HCT116 (cell line): ENCODE measurements around the gene TXNDC11. TPM values are rescaled to one million over a fixed set of nuclear protein-coding genes. Genes with fewer than 3 reads are reported as not detected.

ENCODE experiments used
- ATAC-seq: fragments of 200-7000 bp; cut with Tn5 transposase; 2 replicates; pipeline ENCODE4 v1.9.1; 2020; ENCODE audit warnings: mild to moderate bottlenecking, moderate library complexity
- BruUV-seq: library from RNA; stranded (reverse); fragments of 400-500 nt; replicated peaks from 2 replicates; lab custom pipeline; 2021; lab: Mats Ljungman, UMichigan
- CTCF ChIA-PET: fragments of 300-600 bp; sonication (Branson Sonifier 250); formaldehyde crosslinking; loops from one replicate; lab custom pipeline; 2021; ENCODE audit warnings: antibody characterized with exemption; lab: Charles Lee
- POLR2A ChIA-PET: fragments of 300-600, 350-600 bp; sonication (Branson Sonifier 250); formaldehyde crosslinking; loops from one replicate; lab custom pipeline; 2021; ENCODE audit warnings: antibody characterized with exemption; lab: Charles Lee
- RAD21 ChIA-PET, 2 experiments: fragments of 300-600 bp; sonication (Branson Sonifier 250); formaldehyde crosslinking; loops; one replicate each; lab custom pipeline; 2023; ENCODE audit warnings: low total read pairs in 2 of 2; ENCODE audit not compliant: uncharacterized antibody in 2 of 2, unreplicated experiment in 2 of 2, low non-redundant PET in 1 of 2; lab: Charles Lee
- DNase-seq: peaks from one replicate; pipeline ENCODE4 v3.0.0-alpha.2; 2010; ENCODE audit warnings: low read depth, low spot score
- H2AFZ ChIP-seq: fragments of 200-600 bp; shearing (Covaris generic), sonication (generic); 2 replicates; pipeline ENCODE4 v1.6.1; 2017; ENCODE audit warnings: low read depth, mixed run types, mixed read lengths, antibody characterized with exemption, low read length; ENCODE audit not compliant: poor library complexity, severe bottlenecking
- H3K27ac ChIP-seq: 2 replicates; pipeline ENCODE4 v1.5.1; 2012; ENCODE audit warnings: low read depth, low read length
- H3K27me3 ChIP-seq: fragments of 200-600 bp; sonication (generic); 2 replicates; pipeline ENCODE4 v1.6.1; 2016; ENCODE audit warnings: mixed run types, low read length, mixed read lengths; ENCODE audit not compliant: insufficient read depth
- H3K36me3 ChIP-seq, 2 experiments: fragments of 200-500 bp in 1 of 2; fragments of 200-600 bp in 1 of 2; sonication (Bioruptor generic) in 1 of 2; sonication (generic) in 1 of 2; 2 replicates each; pipeline versions ENCODE4 v1.5.1 to v1.6.1; 2014 to 2016; ENCODE audit warnings: low read length in 2 of 2, inconsistent platforms in 1 of 2, mixed read lengths in 1 of 2, mixed run types in 1 of 2; ENCODE audit not compliant: insufficient read depth in 2 of 2, control insufficient read depth in 1 of 2
- H3K4me1 ChIP-seq, 2 experiments: fragments of 200-600 bp in 1 of 2; sonication (generic) in 1 of 2; 2 replicates each; pipeline versions ENCODE4 v1.5.1 to v1.6.1; 2012 to 2017; ENCODE audit warnings: low read length in 2 of 2, inconsistent platforms in 1 of 2, mild to moderate bottlenecking in 1 of 2, mixed read lengths in 1 of 2, mixed run types in 1 of 2, moderate library complexity in 1 of 2; ENCODE audit not compliant: insufficient read depth in 2 of 2, control insufficient read depth in 1 of 2
- H3K4me2 ChIP-seq: fragments of 200-600 bp; sonication (generic); 2 replicates; pipeline ENCODE4 v1.6.1; 2017; ENCODE audit warnings: mixed run types, low read length, mixed read lengths
- H3K4me3 ChIP-seq, 2 experiments: fragments of 200-600 bp in 1 of 2; sonication (generic) in 1 of 2; replicated peaks in 1 of 2; 2 replicates each; pipeline ENCODE4 v1.5.1; 2011 to 2016; ENCODE audit warnings: low read length in 2 of 2, control low read depth in 1 of 2, low read depth in 1 of 2, mild to moderate bottlenecking in 1 of 2, mixed read lengths in 1 of 2, mixed run types in 1 of 2
- H3K79me2 ChIP-seq: fragments of 200-600 bp; sonication (generic); 2 replicates; pipeline ENCODE4 v1.6.1; 2017; ENCODE audit warnings: mild to moderate bottlenecking, mixed run types, low read length, moderate library complexity, mixed read lengths; ENCODE audit not compliant: insufficient read depth
- H3K9ac ChIP-seq: fragments of 200-600 bp; sonication (generic); 2 replicates; pipeline ENCODE4 v1.6.1; 2016; ENCODE audit warnings: low read length, mixed read lengths
- H3K9me2 ChIP-seq: fragments of 200-600 bp; sonication (generic), shearing (Covaris generic); 2 replicates; pipeline ENCODE4 v1.6.1; 2017; ENCODE audit warnings: mixed run types, mild to moderate bottlenecking, moderate library complexity; ENCODE audit not compliant: insufficient read depth
- H3K9me3 ChIP-seq, 2 experiments: fragments of 200-500 bp in 1 of 2; fragments of 200-600 bp in 1 of 2; sonication (Bioruptor generic) in 1 of 2; sonication (generic) in 1 of 2; 2 replicates each; pipeline ENCODE4 v1.6.1; 2014 to 2017; ENCODE audit warnings: low read length in 2 of 2, mixed read lengths in 2 of 2, inconsistent platforms in 1 of 2, low read depth in 1 of 2, mild to moderate bottlenecking in 1 of 2, mixed run types in 1 of 2, moderate library complexity in 1 of 2; ENCODE audit not compliant: control insufficient read depth in 1 of 2, insufficient read depth in 1 of 2
- H4K20me1 ChIP-seq: fragments of 200-600 bp; sonication (generic), shearing (Covaris generic); 2 replicates; pipeline ENCODE4 v1.6.1; 2017; ENCODE audit warnings: mixed run types, mild to moderate bottlenecking, moderate library complexity; ENCODE audit not compliant: insufficient read depth
- ATF3 ChIP-seq: IDR thresholded peaks from 2 replicates; pipeline ENCODE4 v1.6.1; 2012
- CEBPB ChIP-seq: IDR thresholded peaks from 2 replicates; pipeline ENCODE4 v1.6.1; 2012; ENCODE audit warnings: low read depth
- CTCF ChIP-seq, 3 experiments: fragments of 200-600 bp in 1 of 3; sonication (generic) in 1 of 3; IDR thresholded peaks in 2 of 3; conservative IDR thresholded peaks in 1 of 3; 2 replicates each; pipeline ENCODE4 v1.5.1; 2012 to 2017; ENCODE audit warnings: low read depth in 2 of 3, low read length in 2 of 3, antibody characterized with exemption in 1 of 3, borderline replicate concordance in 1 of 3, control low read depth in 1 of 3, mild to moderate bottlenecking in 1 of 3, mixed read lengths in 1 of 3, mixed run types in 1 of 3, moderate library complexity in 1 of 3; ENCODE audit not compliant: insufficient read depth in 1 of 3
- EGR1 ChIP-seq: IDR thresholded peaks from 2 replicates; pipeline ENCODE4 v1.6.1; 2012; ENCODE audit warnings: low read depth
- ELF1 ChIP-seq: IDR thresholded peaks from 2 replicates; pipeline ENCODE4 v1.6.1; 2012; ENCODE audit warnings: low read depth, borderline replicate concordance
- EZH2 ChIP-seq: fragments of 200-600 bp; sonication (generic); IDR thresholded peaks from 2 replicates; pipeline ENCODE4 v1.6.1; 2017; ENCODE audit warnings: antibody characterized with exemption, mixed run types
- EZH2phosphoT487 ChIP-seq: fragments of 200-600 bp; IDR thresholded peaks from 2 replicates; pipeline ENCODE4 v1.6.1; 2018; ENCODE audit warnings: antibody characterized with exemption, borderline replicate concordance
- FOSL1 ChIP-seq: IDR thresholded peaks from 2 replicates; pipeline ENCODE4 v1.6.1; 2012; ENCODE audit warnings: low read depth
- JUND ChIP-seq: IDR thresholded peaks from 2 replicates; pipeline ENCODE4 v1.6.1; 2012
- POLR2A ChIP-seq: IDR thresholded peaks from 2 replicates; pipeline ENCODE4 v1.7.0; 2011; ENCODE audit warnings: borderline replicate concordance; ENCODE audit not compliant: insufficient read depth, insufficient read length; ENCODE audit errors: extremely low read depth
- REST ChIP-seq: IDR thresholded peaks from 2 replicates; pipeline ENCODE4 v1.6.1; 2012; ENCODE audit warnings: low read depth
- SIN3A ChIP-seq: IDR thresholded peaks from 2 replicates; pipeline ENCODE4 v1.6.1; 2012; ENCODE audit warnings: low read depth
- SP1 ChIP-seq: IDR thresholded peaks from 2 replicates; pipeline ENCODE4 v1.6.1; 2012; ENCODE audit warnings: low read depth
- TCF7L2 ChIP-seq: IDR thresholded peaks from 2 replicates; pipeline ENCODE4 v1.7.0; 2011; ENCODE audit warnings: borderline replicate concordance, inconsistent platforms; ENCODE audit not compliant: insufficient read depth, insufficient read length; ENCODE audit errors: extremely low read depth
- YY1 ChIP-seq: IDR thresholded peaks from 2 replicates; pipeline ENCODE4 v1.6.1; 2011; ENCODE audit warnings: low read length, low read depth, moderate library complexity, mild to moderate bottlenecking; ENCODE audit not compliant: insufficient replicate concordance; ENCODE audit errors: extremely low read depth
- ZBTB33 ChIP-seq: IDR thresholded peaks from 2 replicates; pipeline ENCODE4 v1.6.1; 2011; ENCODE audit warnings: mild to moderate bottlenecking, low read length, moderate library complexity; ENCODE audit not compliant: insufficient replicate concordance; ENCODE audit errors: extremely low read depth
- ZFX ChIP-seq: fragments of 450-650 bp; IDR thresholded peaks from 2 replicates; pipeline ENCODE4 v1.6.1; 2017
- intact Hi-C: fragments of 100-400 bp; cut with micrococcal nuclease; formaldehyde crosslinking; loops from 2 replicates; pipeline ENCODE4 v1.10.0; 2022
- total RNA-seq: library from RNA; stranded (reverse); gene quantifications from one replicate; pipeline ENCODE4 v1.2.1, GENCODE V29; 2021; ENCODE audit not compliant: unreplicated experiment

TXNDC11 gene
- total RNA-seq, 1 experiment from 2014 or later: 26.8 TPM

- no peak overlapping the region for H3K9ac ChIP-seq
- DNase-seq (no peak), ATAC-seq (no peak)
- H3K4me2 ChIP-seq: no peak overlapping the region
- ChIA-PET POLR2A (no interaction called here), CTCF (no interaction called here), RAD21 (no interaction called here)
- H4K20me1 ChIP-seq: no peaks in the 10 kb centered on the region
- H3K9me3 ChIP-seq: no peaks in the 10 kb centered on the region
- H3K9me2 ChIP-seq: no peaks in the 10 kb centered on the region
- intact Hi-C loops: no loop called here
- no peak for TF ChIP-seq ATF3
- TF ChIP-seq CEBPB: no peak
- TF ChIP-seq ZFX: no peak
- no peak for TF ChIP-seq EZH2
- TF ChIP-seq EZH2phosphoT487: no peak
- TF ChIP-seq JUND: no peak
- no peak for TF ChIP-seq POLR2A
- no peak for TF ChIP-seq TCF7L2
- TF ChIP-seq CTCF (IDR thresholded peaks at IDR 0.05 in 2 of 3, conservative IDR thresholded peaks at IDR 0.05 in 1 of 3; ENCODE audit: borderline replicate concordance in 1 of 3, insufficient read depth in 1 of 3, low read depth in 2 of 3, low read length in 2 of 3): no peak
- no peak for TF ChIP-seq ELF1
- TF ChIP-seq SIN3A: no peak
- TF ChIP-seq FOSL1: no peak
- no peak for TF ChIP-seq SP1
- TF ChIP-seq REST: no peak
- TF ChIP-seq ZBTB33: no peak
- no peak for TF ChIP-seq YY1
- no peak for TF ChIP-seq EGR1
- no peak overlapping the region for H3K4me3 ChIP-seq
- no peak overlapping the region for H2AFZ ChIP-seq
- no peaks in the 10 kb centered on the region for H3K27me3 ChIP-seq
- H3K79me2 ChIP-seq: 0 out of 2 replicates have a peak, but pooled peaks cover 3% of the 10 kb centered on the region
- BruUV-seq: no TSS peak
- H3K4me1 ChIP-seq: no peaks in the 10 kb centered on the region
- H3K36me3 ChIP-seq: peaks cover 24 to 26% of the 10 kb centered on the region in 2 experiments
- no peak overlapping the region for H3K27ac ChIP-seq
Measured at GRCh38 chr16:11685844-11686618, 56.6 kb downstream of the TXNDC11 start.
